Ascending aorta (tissue), 2 donors: Measurements from ENCODE around the gene STAMBPL1. TPM values are rescaled to one million over a fixed set of nuclear protein-coding genes. Genes with fewer than 3 reads are reported as not detected.
"Not testable (repeated sequence)": the region's sequence is repeated elsewhere in the genome, so short reads cannot be mapped to it uniquely, and the experiment has no call there.

Experiments used
- DNase-seq, 2 donors: peaks; one replicate each; pipeline ENCODE4 v3.0.0-alpha.2; 2019; ENCODE audit warnings: low spot score in 2 of 2
- H3K27ac ChIP-seq, 2 donors: fragments of 200-600 bp; sonication (generic); one replicate each; pipeline ENCODE4 v1.5.1; 2016 to 2017; ENCODE audit warnings: mild to moderate bottlenecking in 1 of 2
- H3K27me3 ChIP-seq: fragments of 200-600 bp; sonication (generic); one replicate; pipeline ENCODE4 v1.5.1; 2017
- H3K36me3 ChIP-seq, 2 donors: fragments of 200-600 bp; sonication (generic); one replicate each; pipeline ENCODE4 v1.5.1; 2016
- H3K4me1 ChIP-seq, 2 donors: fragments of 200-600 bp; sonication (generic); one replicate each; pipeline ENCODE4 v1.5.1; 2016 to 2017; ENCODE audit warnings: mild to moderate bottlenecking in 1 of 2
- H3K4me3 ChIP-seq, 2 donors: fragments of 200-600 bp; sonication (generic); one replicate each; pipeline ENCODE4 v1.5.1; 2016 to 2017; ENCODE audit warnings: mild to moderate bottlenecking in 1 of 2
- H3K9me3 ChIP-seq, 2 donors: fragments of 200-600 bp; sonication (generic); one replicate each; pipeline ENCODE4 v1.5.1; 2016
- intact Hi-C: fragments of 100-400 bp; cut with DNase I; formaldehyde crosslinking; loops from one replicate; pipeline ENCODE4 v1.15.1; 2023
- total RNA-seq: library from RNA; depleted of rRNA; stranded (reverse); fragments of >200 nt; gene quantifications from one replicate; pipeline ENCODE4 v1.1.0, GENCODE V29; 2016
- TF ChIP-seq, protein P1 (sequence below), 3 experiments: fragments of 200-600 bp in 2 of 3; fragments of 450-650 bp in 1 of 3; sonication (generic) in 2 of 3; IDR thresholded peaks; one replicate each; pipeline ENCODE4 v1.5.1; 2016 to 2019; ENCODE audit warnings: antibody characterized with exemption in 3 of 3, mild to moderate bottlenecking in 1 of 3, moderate library complexity in 1 of 3

STAMBPL1 gene
- total RNA-seq, 1 donor from 2014 or later = 37.0 TPM

GRCh38 chr10:88833723-88834122, 46.3 kb upstream of the STAMBPL1 start:
- no peaks in the 10 kb centered on the region for H3K36me3 ChIP-seq
- H3K9me3 ChIP-seq = no peaks in the 10 kb centered on the region
- no peak overlapping the region for H3K4me3 ChIP-seq
- no peak overlapping the region for H3K27ac ChIP-seq
- intact Hi-C loops = no loop called here
- H3K27me3 ChIP-seq = no peaks in the 10 kb centered on the region
- TF ChIP-seq, protein P1, sequence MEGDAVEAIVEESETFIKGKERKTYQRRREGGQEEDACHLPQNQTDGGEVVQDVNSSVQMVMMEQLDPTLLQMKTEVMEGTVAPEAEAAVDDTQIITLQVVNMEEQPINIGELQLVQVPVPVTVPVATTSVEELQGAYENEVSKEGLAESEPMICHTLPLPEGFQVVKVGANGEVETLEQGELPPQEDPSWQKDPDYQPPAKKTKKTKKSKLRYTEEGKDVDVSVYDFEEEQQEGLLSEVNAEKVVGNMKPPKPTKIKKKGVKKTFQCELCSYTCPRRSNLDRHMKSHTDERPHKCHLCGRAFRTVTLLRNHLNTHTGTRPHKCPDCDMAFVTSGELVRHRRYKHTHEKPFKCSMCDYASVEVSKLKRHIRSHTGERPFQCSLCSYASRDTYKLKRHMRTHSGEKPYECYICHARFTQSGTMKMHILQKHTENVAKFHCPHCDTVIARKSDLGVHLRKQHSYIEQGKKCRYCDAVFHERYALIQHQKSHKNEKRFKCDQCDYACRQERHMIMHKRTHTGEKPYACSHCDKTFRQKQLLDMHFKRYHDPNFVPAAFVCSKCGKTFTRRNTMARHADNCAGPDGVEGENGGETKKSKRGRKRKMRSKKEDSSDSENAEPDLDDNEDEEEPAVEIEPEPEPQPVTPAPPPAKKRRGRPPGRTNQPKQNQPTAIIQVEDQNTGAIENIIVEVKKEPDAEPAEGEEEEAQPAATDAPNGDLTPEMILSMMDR (IDR thresholded peaks at IDR 0.05) = no peak
- H3K4me1 ChIP-seq = peaks cover 0 to 3% of the 10 kb centered on the region in 2 donors
- no peak for DNase-seq

DNA sequence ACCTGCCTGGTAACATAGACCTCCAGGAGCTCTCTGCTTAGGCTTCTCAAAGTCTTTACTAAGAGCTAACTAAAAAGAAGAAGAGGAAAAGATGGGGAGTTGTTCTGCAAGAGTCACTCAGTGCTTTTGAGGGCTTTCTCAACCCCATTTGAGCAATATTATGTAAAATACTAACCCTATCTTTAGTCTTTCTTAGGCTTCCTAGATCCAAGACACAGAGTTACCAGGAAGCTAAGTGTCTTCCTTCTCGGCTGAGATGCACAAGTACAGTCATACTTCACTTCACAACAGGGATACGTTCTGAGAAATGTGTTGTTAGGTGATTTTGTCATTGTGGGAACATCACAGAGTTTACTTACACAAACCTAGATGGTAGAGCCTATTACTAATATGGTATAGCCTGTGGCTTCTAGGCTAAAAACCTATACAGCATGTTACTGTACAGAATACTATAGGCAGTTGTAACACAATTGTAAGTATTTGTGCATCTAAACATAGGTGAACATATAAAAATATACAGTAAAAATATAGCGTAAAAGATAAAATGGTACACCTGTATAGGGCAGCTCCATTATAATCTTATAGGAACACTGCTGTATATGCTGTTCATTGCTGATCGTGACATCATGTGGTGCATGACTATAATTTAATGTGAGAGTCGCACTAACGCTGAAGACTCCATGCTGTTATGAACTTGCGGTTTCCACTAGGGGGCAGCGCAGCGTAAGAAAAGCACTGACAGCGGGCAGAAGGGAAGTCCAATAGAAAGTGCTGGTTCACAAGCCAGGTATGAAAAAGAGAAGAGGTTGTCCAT, 44.7 kb upstream of the STAMBPL1 start:
- TF ChIP-seq, protein P1 (IDR thresholded peaks at IDR 0.05) = peak; percentile 83 to 85 (median 84)
- DNase-seq = peak in 1 of 2 donors; percentile 90
- H3K27ac ChIP-seq = no peak overlapping the region
- H3K36me3 ChIP-seq = no peaks in the 10 kb centered on the region
- no peak overlapping the region for H3K4me3 ChIP-seq
- intact Hi-C loops = loop anchor here (1.0 to 5.0 kb wide), 4 partner anchors 47 to 377 kb away; partner anchors contain the start of genes FAS and STAMBPL1
- H3K4me1 ChIP-seq = peaks cover 0 to 3% of the 10 kb centered on the region in 2 donors
- H3K9me3 ChIP-seq = no peaks in the 10 kb centered on the region
- no peaks in the 10 kb centered on the region for H3K27me3 ChIP-seq

DNA sequence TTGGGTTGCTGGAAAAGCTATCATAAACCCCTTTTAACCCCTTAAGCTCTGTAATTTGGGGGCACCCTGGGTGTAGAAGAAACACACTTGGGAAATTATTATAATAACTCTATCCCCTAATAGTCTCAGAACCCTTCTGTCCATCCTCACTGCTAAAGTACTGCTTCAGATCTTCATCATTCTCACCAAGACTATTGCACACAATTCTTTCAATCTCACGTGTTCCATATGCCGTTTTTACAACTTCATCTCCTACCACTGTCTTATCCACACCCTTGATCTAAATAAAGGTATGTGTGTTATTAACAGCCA, 44.2 kb upstream of the STAMBPL1 start:
- DNase-seq = no peak
- Histone ChIP-seq H3K27me3 (no peaks in the 10 kb centered on the region), H3K36me3 (no peaks in the 10 kb centered on the region), H3K4me3 (no peak overlapping the region), H3K9me3 (no peaks in the 10 kb centered on the region), H3K27ac (no peak overlapping the region), H3K4me1 (peaks cover 0 to 3% of the 10 kb centered on the region in 2 donors)
- TF ChIP-seq, protein P1 (IDR thresholded peaks at IDR 0.05) = no peak
- intact Hi-C loops = loop anchor here (1.0 to 5.0 kb wide), 4 partner anchors 46 to 376 kb away; partner anchors contain the start of genes FAS and STAMBPL1

GRCh38 chr10:88837632-88838031, 42.4 kb upstream of the STAMBPL1 start:
- DNase-seq, H3K27me3 ChIP-seq, H3K9me3 ChIP-seq, H3K4me3 ChIP-seq, H3K27ac ChIP-seq, H3K4me1 ChIP-seq, H3K36me3 ChIP-seq: not testable (repeated sequence)
- intact Hi-C loops = loop anchor here (5.0 kb wide), 3 partner anchors 45 to 375 kb away; partner anchors contain the start of genes FAS and STAMBPL1

DNA sequence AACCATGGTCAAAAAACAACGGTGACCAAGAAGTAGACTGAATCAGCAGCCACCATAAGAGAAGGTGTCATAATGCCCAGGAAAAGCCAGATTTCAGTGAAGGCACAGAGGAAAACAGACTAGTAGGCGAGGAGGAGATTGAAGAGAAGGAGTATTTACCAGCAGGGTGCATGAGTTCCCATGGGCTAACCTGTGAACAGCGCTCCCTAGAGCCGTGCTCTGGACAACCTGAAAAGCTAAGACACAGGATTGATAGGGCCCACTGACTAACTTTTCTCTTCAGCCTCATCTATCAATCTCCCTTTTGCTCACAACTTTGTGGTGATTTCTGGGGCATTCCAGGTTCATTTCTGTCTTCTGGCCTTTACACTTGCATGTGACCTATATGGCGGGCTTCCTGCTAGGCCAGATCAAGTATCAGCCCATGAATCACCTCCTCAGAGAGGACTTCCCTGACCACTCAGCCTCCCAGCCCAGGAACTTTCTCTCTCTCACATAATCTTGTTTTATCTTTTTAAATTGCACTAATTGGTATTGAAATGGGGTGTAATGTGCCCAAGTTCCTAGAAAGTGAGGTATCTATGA, 41.2 kb upstream of the STAMBPL1 start:
- Histone ChIP-seq H3K4me1 (peaks cover 0 to 3% of the 10 kb centered on the region in 2 donors), H3K9me3 (no peaks in the 10 kb centered on the region), H3K36me3 (no peaks in the 10 kb centered on the region), H3K27ac (no peak overlapping the region), H3K4me3 (no peak overlapping the region), H3K27me3 (no peaks in the 10 kb centered on the region)
- intact Hi-C loops = loop anchor here (5.0 kb wide), 3 partner anchors 43 to 373 kb away; partner anchors contain the start of genes FAS and STAMBPL1
- DNase-seq = no peak
- TF ChIP-seq, protein P1 (IDR thresholded peaks at IDR 0.05) = no peak

- intact Hi-C loops = no loop called here
- DNase-seq = no peak
- Histone ChIP-seq H3K4me3 (no peak overlapping the region), H3K36me3 (no peaks in the 10 kb centered on the region), H3K27me3 (no peaks in the 10 kb centered on the region), H3K27ac (no peak overlapping the region), H3K4me1 (peaks cover 0 to 3% of the 10 kb centered on the region in 2 donors), H3K9me3 (no peaks in the 10 kb centered on the region)
- TF ChIP-seq, protein P1 (IDR thresholded peaks at IDR 0.05) = no peak
Measured at GRCh38 chr10:88840104-88840503, 39.9 kb upstream of the STAMBPL1 start.
